MM.1S (cell line): ENCODE measurements around the gene GPR153.

ENCODE experiments used
- EZH2 ChIP-seq: fragments of 300-600 bp; sonication (generic); optimal IDR thresholded peaks from 2 replicates; pipeline ENCODE3; 2017; ENCODE audit warnings: low read depth, mild to moderate bottlenecking, antibody characterized with exemption, low read length, mixed read lengths
- TF ChIP-seq, protein P1 (sequence below): fragments of 300-600 bp; sonication (generic); IDR thresholded peaks from 2 replicates; pipeline ENCODE4 v1.5.1; 2016; ENCODE audit warnings: antibody characterized with exemption, low read length, mixed read lengths

- TF ChIP-seq, protein P1, sequence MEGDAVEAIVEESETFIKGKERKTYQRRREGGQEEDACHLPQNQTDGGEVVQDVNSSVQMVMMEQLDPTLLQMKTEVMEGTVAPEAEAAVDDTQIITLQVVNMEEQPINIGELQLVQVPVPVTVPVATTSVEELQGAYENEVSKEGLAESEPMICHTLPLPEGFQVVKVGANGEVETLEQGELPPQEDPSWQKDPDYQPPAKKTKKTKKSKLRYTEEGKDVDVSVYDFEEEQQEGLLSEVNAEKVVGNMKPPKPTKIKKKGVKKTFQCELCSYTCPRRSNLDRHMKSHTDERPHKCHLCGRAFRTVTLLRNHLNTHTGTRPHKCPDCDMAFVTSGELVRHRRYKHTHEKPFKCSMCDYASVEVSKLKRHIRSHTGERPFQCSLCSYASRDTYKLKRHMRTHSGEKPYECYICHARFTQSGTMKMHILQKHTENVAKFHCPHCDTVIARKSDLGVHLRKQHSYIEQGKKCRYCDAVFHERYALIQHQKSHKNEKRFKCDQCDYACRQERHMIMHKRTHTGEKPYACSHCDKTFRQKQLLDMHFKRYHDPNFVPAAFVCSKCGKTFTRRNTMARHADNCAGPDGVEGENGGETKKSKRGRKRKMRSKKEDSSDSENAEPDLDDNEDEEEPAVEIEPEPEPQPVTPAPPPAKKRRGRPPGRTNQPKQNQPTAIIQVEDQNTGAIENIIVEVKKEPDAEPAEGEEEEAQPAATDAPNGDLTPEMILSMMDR = no peak
- no peak for TF ChIP-seq EZH2
Observed at GRCh38 chr1:6207921-6208320, 53.0 kb downstream of the GPR153 start.
